G401 (cell line): ENCODE measurements around the gene MPZL1. TPM values are rescaled to one million over a fixed set of nuclear protein-coding genes. Genes with fewer than 3 reads are reported as not detected.
A peak's percentile ranks its signal among the peaks of the same experiment; 100 is the strongest.

Experiments used
- DNase-seq: peaks from one replicate; pipeline ENCODE4 v3.0.0-alpha.2; 2015; ENCODE audit warnings: low spot score
- in situ Hi-C: cut with HindIII; loops from 2 replicates; pipeline ENCODE4 v1.10.0; 2016; ENCODE audit warnings: low sequenced_read_pairs, mixed read lengths
- total RNA-seq: library from RNA; depleted of rRNA; stranded (reverse); fragments of >200 nt; shearing (Covaris generic); gene quantifications from 2 replicates; pipeline ENCODE4 v1.2.3, GENCODE V29; 2014

The MPZL1 gene
- total RNA-seq, 1 experiment from 2014 or later: 155 TPM

DNA sequence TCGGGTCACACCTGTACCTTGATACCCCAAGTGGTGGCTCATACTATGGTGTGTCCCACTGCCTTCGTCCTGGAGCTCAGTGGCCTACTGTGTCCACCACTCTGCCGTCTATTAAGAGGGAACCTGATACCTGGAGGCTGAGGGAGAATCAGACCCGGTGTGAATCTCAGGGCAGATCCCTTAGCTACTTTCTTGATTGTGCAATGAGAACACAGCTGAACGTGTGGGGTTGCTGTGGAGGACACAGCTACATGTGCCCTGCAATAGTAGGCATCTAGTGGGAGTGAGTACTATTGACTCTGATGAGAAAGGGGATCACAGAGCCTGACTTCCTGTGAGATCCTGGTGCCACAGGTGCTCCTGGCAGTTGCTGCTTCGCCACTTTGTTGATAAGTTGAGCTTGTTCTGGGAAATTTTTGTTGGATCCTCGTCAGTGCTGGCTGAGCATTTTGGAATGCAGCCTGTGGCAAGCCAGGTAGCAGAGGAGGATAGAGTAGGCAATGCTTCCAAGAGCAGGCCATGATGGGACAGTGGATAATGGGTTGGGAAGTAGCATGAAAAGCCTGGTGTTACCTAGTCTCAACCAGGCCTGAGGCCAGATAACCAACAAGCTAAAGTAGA is 28.2 kb upstream of the MPZL1 start:
- no peak for DNase-seq
- in situ Hi-C loops: no loop called here

DNA sequence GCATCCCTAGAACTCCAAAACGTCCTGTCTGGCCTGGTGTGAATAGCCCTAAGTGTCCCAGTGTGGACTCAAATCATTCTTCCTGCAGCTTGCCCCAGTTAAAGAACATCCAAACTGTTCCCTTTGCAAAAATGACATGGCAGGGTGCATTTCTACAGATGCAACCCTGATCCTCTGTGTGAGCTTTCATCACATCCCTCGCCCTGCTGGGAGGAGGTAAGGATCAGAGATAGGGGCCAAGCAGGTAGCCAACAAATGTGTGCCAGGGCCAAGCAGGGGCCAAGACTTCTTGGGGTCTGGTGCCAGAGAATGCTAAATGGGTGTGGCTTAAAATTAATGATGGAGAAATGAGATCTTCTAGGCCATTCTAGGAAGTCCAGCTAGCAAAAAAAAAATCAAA is 27.1 kb upstream of the MPZL1 start:
- in situ Hi-C loops: no loop called here
- no peak for DNase-seq

DNA sequence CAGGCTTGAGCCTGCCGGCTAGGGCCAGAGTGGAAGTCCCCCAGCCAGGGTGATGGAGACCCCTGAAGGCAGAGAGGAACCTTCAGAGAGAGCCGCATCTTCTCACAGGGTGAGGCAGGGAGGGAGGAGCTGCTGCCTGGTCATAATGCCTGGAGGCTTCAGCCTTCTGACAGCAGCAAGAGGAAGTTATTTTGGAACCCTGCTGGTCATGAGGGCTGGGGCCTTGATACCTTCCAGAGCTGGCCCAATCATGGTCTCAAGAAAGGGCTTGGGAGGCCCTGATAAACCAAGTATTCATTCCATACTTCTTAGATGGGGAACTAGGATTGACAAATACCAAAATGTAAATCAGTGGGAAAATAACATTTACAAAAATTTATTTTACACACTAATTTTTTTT is 26.6 kb upstream of the MPZL1 start:
- in situ Hi-C loops: no loop called here
- no peak for DNase-seq

DNA sequence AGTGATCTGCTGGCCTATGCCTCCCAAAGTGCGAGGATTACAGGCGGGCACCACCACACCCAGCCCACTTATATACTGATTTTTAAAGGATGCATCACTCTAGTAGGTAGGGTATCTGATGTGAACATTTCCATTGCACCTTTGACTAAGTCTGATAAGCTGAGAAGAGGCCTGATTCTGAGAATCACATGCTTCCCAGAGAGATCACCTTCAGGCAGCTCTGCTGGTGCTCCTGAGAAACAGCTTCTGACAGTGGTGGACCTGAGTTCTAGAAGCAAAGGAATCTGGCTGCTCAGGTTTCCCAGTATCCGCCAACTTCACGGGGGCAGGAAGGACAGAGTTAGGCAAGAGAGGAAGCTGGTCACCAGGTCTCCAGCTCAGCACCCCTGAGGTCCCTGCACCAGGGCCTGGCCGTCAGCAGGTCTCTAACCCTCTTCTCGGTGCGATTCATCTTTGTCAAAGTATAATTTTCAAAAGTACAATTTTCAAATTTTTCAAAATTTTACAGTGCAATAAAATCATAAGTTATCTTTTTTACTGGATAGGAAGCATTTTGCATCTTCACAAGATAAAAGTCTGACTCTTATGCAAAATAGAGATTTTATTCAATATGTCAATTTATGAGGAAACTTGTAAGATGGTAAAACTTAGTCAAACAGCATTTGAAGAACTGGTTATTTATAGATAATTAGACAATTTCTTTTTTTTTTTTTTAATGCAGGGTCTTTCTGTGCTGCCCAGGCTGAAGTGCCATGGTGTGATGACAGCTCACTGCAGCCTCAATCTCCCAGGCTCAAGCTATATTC is 25.8 kb upstream of the MPZL1 start:
- in situ Hi-C loops: no loop called here
- no peak for DNase-seq

DNA sequence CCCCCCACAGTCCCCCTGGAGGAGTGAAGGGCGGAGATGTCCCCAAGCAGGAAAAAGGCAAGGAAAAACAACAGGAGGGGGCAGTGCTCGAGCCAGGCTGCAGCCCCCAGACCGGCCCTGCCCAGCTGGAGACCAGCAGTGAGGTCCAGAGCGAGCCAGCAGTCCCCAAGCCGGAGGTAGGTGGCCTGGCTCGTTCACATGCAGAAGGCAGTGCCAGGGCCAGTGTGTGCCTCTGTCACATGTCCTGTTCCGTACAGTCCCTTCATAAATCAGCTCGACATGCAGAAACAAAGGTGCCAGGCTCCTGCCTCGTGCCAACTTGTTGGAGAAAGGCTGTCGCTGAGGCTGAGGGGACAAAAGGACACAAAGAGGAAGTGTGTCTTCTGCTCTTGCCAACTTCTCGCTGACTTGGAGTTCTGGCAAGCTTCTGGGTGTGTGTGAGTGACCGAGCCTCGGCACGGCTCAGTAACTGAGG is 24.1 kb upstream of the MPZL1 start:
- in situ Hi-C loops: no loop called here

DNA sequence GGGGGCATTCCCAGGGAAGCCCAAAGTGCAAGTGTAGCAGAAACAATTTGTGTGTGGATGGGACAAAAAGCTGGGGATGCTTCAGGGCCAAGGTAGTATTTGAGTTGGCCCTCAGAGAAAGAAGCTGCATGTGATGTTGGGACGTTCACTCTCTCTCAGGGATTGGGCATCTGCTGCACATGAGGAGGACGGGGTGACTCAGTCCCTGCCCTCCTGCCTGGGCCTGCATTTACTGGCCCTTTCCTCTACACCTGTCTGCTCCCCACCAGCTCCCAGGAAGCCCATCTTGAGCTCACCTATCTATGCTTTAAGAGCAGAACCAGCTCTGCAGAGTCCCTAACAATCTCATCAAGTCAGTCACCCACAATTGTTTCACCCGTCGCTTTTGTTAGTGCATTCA is 23.5 kb upstream of the MPZL1 start:
- in situ Hi-C loops: no loop called here
- no peak for DNase-seq

More for the DNA sequence above, 24.1 kb upstream of the MPZL1 start:
- DNase-seq: peak; percentile 44

DNA sequence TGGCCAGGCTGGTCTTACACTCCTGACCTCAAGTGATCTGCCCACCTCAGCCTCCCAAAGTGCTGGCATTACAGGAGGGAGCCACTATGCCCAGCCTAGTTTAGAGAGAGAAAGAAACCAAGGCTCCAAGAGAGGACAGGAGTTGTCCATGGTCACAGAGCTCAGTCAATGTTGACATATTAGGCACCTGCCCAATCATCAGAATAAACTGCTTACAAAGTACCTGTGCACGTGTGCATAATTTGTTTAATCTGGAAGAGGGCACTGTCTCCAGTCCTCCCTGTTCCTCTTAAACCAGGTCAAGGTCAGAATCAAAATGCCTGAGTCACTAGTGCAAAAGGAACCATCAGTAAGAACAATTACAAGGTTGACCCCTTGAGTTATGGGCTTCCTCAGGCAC is 20.3 kb upstream of the MPZL1 start:
- in situ Hi-C loops: no loop called here
- DNase-seq: no peak

DNA sequence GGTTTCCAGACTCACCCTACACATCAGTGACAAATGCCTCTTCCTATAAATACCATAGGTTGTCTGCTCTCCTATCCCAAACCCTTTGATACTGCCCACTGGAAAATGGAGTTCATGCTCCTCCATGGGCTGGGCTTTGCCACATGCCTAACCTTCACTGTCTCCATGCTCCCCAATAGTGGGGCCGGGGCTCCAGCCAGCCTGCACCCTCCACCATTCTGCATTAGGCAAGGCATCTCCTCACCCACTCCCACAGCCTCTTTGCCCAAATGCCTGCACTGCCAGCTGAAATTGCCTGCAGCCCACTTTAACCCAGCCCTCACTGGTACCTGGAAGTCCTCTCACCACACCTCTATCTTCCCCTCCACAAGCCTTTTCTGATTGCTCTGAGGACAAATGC is 18.2 kb upstream of the MPZL1 start:
- in situ Hi-C loops: no loop called here
- no peak for DNase-seq

DNA sequence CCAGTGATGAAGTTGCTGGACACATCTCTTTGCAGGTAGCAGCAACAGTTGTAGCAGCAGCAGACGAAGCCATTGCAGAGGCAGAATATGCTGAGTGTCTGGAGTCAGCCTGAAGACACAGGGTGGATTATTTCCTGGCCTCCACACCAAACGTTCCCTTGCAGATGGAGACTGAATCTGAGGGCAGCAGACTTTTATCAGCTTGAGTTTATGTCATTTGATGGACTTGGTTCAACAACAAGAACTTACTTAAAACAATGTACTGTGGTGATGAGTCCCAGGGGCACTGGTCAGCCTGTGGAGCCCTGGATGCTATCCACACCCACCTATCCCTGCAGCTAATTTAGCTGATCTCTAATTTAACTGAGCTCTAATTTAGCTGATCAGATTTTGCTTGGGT is 17.1 kb upstream of the MPZL1 start:
- in situ Hi-C loops: no loop called here
- no peak for DNase-seq

DNA sequence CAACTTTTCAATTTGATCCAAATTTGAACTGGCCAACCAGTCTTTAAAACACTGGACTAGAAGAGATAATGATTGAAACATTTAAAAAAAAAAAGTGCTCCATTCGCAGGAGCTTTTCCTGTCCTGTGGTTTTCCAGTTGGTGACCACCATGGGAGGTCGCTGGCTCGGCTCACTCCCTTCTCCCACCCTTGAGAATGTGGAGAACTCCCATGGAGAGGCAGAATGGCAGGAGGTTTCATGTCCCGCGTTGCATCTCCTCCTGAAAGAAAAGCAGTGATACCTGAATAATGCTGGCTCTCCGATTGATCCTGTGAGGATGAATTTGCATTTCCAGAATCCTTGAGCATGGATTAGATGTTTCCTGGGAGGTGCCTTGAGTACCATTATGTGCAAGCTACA is 16.5 kb upstream of the MPZL1 start:
- DNase-seq: no peak
- in situ Hi-C loops: no loop called here

DNA sequence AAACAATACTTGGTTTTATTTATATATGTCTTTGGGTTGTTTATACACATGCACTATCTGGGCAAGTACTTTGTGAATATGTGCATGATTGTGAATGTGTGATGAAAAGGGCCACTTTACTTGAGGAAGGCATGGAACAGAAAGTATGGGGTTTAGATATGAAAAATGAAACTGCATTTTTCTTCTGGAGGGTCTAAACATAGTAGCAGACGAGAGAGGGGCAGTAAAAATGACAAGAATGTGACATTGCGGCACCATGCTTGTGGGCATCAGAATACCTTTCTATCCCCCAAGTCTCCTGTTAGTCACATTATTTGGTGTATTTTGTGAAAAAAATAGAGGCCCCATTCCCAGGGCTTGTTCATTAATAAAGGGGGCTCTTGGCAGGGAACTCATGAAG is 15.4 kb upstream of the MPZL1 start:
- in situ Hi-C loops: no loop called here

DNA sequence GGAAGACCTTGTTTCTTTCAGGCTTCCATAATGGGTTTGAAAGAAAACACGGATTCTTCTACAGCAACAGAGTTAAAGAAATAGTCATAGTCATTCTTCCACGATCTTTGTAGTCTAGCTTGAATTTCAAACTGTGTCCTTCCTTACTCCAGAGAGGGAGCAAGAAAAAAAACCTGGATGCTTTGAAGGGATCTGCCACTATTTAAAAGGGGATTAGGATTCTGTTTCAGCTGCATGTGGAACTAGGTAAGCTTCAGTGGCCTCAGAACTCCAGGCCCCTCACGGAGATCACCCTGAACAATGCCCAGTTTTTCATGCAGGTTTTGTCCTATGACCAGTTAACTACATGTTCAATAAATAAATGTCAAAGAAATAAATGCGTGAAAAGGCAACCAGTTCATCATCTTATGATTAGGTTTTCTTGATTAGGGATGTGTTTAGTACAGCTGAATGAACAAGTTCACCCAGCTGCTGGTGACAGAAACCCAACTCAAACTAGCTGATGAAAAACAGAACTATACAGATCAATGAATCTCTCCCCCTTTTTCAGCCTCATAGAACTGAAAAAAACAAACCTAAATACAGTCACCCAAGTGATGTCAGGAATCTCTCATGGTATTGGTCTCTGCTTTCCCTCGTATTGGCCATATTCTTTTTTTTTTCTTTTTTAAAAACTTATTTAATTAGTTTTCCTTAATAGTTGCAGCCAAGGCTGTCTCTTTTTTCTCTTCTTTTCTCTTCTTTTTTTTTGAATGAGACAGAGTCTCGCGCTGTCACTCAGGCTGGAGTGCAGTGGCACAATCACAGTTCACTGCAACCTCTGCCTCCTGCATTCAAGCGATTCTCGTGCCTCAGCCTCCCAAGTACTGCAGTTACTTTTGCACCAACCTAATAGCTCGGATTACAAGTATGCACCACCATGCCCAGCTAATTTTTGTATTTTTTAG is 14.6 kb upstream of the MPZL1 start:
- DNase-seq: no peak
- in situ Hi-C loops: no loop called here

More for the DNA sequence above, 15.4 kb upstream of the MPZL1 start:
- no peak for DNase-seq

DNA sequence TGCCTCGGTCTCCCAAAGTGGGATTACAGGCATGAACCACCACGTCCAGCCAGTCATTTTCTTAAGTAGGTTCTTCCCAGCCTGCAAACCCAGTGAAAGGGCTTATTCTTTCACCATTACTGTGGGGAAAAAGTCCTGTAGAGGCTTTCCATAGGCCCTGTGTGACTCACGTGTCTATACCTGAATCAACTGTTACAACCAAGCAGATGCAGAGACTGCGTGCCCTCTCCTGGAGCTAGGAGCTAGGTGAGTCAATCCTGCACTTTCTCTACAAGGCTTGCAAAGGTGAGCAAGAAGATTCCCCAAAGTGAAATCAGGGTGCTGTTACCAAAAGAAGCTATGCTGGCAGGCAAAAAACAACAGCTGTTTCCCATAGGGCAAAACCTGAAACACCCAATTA is 13.8 kb upstream of the MPZL1 start:
- no peak for DNase-seq
- in situ Hi-C loops: no loop called here

DNA sequence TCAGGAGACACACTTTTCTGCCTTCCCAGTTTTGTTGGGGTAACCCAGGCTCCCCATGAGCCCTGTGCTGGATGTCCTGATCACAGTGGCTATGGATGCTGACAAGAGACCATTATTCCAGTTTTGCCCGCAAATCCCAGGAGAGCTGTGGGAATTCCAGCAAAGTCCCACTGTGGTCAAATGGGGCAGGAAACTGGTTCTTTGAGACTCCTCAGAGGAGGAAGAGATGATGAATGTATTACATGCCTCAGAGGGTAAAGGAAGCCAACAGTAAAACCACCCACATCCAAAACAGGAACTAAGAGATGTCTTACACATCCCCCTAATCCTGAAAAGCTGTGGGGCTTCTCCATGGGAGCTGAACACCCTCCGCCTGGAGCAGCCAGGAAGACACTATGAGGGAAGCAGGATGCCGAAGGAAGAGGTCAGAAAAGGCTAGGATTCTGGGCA is 12.8 kb upstream of the MPZL1 start:
- DNase-seq: no peak
- in situ Hi-C loops: no loop called here

DNA sequence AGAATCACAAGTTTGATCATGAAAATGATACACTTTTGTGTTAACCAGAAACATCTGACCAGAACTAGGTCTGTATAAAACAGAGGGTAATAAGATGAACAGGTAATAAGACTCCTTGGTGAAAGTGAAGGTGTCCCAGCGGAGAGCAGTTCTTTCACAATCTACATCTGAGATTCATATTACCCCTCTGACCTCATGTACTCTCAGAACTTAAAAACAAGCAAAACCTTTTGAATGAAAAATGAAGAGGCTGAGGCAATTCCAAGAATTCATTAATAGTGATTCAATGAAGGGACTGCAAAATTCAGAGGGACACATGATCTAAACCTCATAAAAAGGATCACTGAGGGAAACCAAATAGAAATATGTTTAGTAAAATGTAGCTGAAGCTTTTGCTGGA is 10.9 kb upstream of the MPZL1 start:
- in situ Hi-C loops: no loop called here

DNA sequence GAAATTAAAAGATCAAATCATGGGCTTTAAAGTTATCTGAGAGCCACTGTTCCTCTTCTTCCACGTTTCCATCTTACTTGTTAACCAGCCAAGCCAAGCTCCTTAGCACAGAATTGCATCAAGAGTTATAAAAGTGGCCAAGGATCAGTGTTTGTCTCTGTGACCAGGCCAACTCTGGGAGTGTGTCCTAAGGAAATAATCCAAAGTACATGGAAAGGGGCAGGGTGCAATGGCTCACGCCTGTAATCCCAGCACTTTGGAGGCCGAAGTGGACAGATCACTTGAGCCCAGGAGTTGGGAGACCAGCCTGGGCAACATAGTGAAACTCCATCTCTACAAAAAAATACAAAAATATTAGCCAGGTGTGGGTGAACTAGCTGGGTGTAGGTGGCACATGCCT is 10.0 kb upstream of the MPZL1 start:
- in situ Hi-C loops: no loop called here
- no peak for DNase-seq

More for the DNA sequence above, 10.9 kb upstream of the MPZL1 start:
- no peak for DNase-seq

DNA sequence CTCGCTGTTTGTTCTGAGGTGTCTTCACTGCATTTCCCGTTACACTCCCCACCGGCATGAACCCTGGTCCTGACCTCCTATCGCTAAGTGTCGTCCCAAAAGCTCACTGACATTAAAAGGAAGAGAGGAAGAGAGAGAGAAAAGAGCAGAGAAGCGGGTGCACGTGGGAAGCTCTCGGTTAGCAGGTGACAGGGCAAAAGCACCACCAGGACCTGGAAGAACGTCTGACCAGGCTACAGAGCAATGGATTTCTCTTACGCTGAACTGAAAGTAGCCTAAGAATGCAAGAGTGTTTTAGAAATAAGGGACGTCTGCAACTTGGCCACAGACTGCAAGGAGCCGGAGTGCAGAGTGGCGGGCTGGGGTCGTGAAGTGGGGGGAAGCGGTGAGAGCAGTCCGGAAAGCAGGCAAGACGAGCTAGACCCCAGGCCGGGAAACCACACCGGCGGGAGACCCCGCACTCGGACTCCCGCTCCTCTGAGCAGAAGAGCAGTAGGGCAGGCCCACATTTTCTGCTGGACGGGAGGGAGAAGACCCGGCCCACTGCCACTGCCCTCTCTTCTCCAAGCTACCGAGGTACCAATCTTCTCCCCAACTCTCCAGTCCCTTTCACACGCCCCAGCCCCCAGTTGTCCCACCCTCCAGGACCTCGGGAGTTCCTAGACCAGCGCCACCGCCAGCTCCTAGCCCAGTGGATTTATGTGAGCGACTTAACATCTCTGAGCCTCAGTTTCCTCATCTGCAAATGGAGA is 8.3 kb upstream of the MPZL1 start:
- peak; percentile 57 for DNase-seq
- in situ Hi-C loops: no loop called here

DNA sequence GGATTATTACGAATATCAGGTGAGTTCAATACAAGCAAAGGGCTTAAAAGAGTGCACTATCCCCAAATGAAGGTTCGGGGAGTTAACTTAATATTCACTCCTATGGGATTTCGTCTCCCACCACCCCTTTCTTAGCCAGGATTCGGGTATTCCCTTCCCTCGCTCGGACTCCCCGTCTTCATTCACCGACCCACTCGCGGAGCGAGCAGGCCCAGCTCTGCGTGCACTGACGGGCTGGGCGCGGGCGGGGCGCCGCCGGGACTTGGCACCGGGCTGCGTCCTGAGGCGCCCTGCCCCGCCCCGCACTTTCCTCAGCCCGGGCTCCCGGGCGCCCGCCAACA is 7.7 kb upstream of the MPZL1 start:
- no peak for DNase-seq
- in situ Hi-C loops: no loop called here

DNA sequence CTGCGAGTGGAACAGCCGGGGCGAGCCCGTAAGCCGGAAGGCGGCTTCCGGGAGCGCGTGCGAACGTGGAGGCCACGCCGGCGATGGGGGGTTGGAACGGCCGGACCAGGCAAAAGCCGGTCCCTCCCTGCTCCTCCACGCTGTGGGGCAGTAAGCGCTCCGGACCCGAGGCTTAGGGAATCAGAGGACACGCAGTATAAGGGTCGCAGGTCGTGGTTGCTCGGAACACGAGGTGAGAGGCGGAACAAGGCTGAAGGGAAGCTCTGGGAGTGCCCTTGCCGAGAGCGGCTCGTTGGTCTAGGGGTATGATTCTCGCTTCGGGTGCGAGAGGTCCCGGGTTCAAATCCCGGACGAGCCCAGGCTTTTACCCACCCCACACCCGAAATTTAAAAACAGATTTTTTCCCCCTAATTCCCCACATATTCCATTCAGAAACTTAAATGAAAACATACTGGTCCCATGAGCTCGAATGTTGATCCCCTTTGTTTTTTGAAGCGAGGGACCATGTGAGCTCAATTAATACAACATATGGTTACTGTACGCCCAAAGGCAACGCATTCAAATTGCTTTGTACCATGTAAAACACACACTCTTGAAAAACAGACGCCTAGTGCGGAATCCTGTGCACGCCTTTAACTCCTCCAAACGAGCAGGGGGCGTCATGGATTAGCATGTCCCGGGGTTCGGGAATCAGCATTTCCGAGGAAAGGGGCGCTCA is 7.2 kb upstream of the MPZL1 start:
- in situ Hi-C loops: no loop called here
- DNase-seq: peak; percentile 88
